Fibroblast of mammary gland (primary cell): Measurements from ENCODE around the gene ZFYVE28.

ENCODE experiments used
- DNase-seq: peaks from one replicate; pipeline ENCODE4 v3.0.0-alpha.2; 2010; ENCODE audit warnings: low read depth
- H3K4me3 ChIP-seq: 2 replicates; pipeline ENCODE4 v1.5.1; 2011; ENCODE audit warnings: low read depth, mild to moderate bottlenecking, low read length, moderate library complexity; ENCODE audit not compliant: control insufficient read depth
- TF ChIP-seq, protein P1 (sequence below): conservative IDR thresholded peaks from 2 replicates; pipeline ENCODE4 v1.5.1; 2011; ENCODE audit warnings: low read depth, low read length, inconsistent platforms; ENCODE audit not compliant: control insufficient read depth, insufficient read depth

The ZFYVE28 gene

DNA sequence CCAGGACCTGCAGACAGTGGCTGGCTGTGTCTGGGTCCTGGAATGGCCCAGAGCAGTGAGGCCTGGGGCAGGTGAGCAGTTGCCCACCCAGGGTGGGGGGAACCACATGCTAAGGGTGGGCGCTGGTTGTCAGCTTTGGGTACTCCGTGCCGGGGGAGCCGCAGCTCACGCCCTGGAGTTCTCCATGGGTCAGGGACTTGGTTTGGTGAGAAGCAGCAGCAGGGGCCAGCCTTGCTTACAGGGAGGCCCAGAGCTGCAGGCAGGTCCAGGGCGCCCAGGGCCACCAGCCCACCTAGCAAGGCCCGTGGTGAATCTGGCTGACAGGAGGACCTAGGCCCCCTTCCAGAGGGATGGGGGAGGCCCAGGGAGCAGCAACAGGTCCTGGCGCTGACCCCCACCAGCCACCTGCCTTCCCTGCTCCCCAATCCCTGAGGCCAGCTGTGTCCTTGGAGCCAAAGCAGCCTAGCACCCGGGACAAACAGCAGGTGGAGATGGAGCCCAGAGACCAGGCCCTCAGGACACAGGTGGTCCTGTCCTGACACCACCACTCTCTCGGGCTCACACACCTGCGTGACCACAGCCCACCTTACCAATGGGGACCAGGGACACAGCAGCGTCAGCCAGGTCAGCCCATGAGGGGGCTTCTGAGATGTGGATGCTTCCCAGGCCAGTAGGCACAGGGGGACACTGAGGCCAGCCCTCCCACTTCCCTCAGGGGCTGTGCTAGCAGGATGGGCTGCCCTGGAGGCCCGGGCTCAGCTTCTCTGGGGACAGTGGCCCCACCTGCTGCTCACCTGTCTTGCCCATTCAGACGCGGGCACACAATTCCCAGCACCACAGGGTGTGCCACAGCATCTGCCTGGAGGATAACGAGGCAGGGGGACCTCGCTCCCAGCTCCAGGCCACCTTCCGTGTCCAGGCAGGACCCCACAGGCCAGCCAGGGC, 160.1 kb downstream of the ZFYVE28 start:
- TF ChIP-seq, protein P1, sequence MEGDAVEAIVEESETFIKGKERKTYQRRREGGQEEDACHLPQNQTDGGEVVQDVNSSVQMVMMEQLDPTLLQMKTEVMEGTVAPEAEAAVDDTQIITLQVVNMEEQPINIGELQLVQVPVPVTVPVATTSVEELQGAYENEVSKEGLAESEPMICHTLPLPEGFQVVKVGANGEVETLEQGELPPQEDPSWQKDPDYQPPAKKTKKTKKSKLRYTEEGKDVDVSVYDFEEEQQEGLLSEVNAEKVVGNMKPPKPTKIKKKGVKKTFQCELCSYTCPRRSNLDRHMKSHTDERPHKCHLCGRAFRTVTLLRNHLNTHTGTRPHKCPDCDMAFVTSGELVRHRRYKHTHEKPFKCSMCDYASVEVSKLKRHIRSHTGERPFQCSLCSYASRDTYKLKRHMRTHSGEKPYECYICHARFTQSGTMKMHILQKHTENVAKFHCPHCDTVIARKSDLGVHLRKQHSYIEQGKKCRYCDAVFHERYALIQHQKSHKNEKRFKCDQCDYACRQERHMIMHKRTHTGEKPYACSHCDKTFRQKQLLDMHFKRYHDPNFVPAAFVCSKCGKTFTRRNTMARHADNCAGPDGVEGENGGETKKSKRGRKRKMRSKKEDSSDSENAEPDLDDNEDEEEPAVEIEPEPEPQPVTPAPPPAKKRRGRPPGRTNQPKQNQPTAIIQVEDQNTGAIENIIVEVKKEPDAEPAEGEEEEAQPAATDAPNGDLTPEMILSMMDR = no peak
- no peak overlapping the region for H3K4me3 ChIP-seq
- DNase-seq = no peak

DNA sequence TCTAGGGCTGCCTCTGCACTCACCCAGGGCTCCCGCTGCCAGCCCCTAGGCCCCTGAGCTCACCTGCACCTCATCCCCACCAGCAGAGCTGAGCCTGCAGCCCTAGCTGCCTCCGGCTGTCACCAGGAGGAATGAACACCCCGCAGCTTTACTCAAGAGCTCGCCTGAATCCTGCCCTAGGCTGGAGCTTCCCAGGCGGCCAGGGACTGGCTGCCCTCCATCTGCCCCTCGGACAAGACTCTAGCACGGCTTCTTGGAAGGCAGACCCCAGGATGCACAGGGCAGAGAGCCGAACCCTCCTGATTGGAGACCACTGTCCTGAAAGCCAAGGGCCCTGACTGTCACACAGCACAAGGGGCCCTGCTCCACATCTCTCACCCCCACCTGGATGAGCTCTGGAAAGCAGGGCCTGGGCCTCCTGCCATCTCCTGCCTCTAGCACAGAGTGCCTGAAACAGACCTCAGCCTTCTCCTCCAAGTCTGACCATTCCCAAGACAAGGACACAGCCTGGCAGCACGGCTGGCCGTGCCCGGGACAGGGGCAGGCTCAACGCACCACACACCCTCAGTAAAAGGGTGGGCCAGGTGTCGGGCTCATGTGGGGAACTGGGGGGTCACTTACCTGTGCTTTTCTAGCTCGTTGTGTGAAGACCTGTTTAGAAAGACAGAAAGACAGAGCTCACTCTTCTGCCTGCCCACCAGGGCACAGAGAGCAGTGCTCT, 160.9 kb downstream of the ZFYVE28 start:
- H3K4me3 ChIP-seq = no peak overlapping the region
- DNase-seq = no peak
- TF ChIP-seq, protein P1 = no peak

DNA sequence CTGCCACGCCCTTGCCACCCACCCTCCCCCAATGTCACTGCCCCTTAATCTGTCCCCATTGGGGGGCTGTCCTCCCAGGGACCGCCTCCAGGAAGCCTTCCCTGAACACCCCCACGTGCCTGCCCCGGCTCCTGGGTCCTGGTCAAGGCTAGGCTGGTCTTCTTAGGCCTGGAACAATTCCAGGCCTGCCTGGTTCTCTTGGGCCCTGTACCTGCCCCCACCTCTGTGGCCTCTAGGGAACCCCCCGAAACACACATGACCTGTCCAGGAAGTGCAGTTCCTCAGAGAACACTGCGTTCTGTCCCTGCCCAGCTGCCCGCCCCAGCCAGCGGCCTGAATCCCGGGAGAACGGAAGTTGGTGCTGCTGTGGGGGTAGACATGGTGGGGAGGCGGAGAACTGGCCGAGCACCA, 161.7 kb downstream of the ZFYVE28 start:
- TF ChIP-seq, protein P1 = no peak
- peak; percentile 50 for DNase-seq
- no peak overlapping the region for H3K4me3 ChIP-seq

DNA sequence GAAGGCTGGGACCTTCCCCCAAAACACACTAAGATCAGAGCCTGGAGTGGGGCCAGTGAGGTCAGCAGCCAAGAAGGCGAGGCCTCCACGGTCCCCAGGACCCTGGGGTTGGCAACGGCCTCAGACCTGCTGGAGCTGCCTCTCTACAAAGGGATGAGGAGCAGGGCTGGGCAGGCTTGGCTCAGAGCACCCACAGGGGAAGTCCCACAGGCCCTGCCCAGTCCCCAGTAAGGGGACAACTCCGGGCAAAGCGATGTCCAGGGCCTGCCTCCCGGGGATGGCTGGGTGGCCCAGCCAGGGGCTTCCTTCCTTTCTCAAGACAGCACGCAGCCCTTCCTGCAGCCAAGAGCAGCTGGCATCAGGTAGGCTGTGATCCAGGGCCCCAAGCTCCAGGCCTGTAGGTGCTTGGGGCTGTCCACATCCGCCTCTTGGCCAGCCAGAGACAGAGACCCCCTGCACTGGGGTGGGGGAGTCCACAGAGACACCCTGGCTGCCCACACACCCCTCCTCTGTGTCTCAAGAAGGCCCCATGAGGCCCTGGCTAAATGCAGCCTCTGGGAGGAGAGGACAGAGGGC, 162.2 kb downstream of the ZFYVE28 start:
- DNase-seq = no peak
- TF ChIP-seq, protein P1 = no peak
- H3K4me3 ChIP-seq = no peak overlapping the region

DNA sequence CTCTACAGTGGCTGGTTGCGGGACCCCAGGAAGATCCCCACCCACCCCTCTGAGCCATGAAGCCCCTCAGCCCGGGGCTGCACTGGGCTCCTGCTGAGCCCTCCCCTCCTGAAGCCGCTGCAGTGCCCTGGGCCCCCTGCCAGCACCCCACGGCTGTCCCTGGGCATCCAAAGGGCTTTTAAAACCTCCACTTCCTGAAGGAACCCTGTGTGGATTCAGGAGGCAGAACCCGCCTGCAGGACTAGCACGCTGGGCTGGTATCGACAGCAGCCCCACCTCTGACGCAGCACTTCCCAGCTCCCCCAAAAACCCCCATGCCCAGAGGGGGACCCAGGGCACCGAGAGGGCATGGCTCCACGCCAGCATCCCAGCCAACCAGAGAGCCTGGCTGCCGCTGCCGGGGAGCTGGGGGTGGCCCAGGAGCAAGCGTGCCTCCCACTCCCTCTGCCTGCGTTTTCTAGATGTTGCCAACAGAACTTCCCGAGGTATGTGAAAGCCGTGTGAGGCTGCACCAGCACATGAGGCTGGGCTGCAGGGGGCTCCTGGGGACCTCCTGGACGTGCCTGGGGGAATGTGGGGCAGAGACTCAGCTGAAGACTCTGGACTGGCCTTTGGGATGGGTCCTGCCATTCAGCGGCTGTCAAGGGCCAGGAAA, 162.8 kb downstream of the ZFYVE28 start:
- TF ChIP-seq, protein P1 = no peak
- peak; percentile 33 for DNase-seq
- no peak overlapping the region for H3K4me3 ChIP-seq
